ENCODE measurements around the gene CAD. TPM values are rescaled to one million over a fixed set of nuclear protein-coding genes. Genes with fewer than 3 reads are reported as not detected.
A peak's percentile ranks its signal among the peaks of the same experiment; 100 is the strongest.

The CAD gene
- total RNA-seq, 2 experiments from 2014 or later = 125 to 127 TPM

- no peak for ATAC-seq
- ChIA-PET CTCF (interaction anchor here (0.8 to 7.0 kb wide), 10 partner anchors 8 to 54 kb away, joined by 3 to 122 read pairs (median 4); partner anchors contain the start of gene TRIM54), POLR2A (interaction anchor here (0.6 to 2.4 kb wide), 11 partner anchors 14 to 120 kb away, joined by 3 to 18 read pairs (median 4); partner anchors contain the start of genes MPV17 and TRIM54)
- intact Hi-C loops (cut with micrococcal nuclease) = loop anchor here (2.0 kb wide), 1 partner anchor 31 kb away; no protein-coding TSS in a partner anchor
- no peaks in the 10 kb centered on the region for H3K9me3 Mint-ChIP-seq
- H3K27ac Mint-ChIP-seq = no peak overlapping the region
- no peak overlapping the region for H3K4me3 Mint-ChIP-seq
- no peaks in the 10 kb centered on the region for H3K36me3 Mint-ChIP-seq (ENCODE audit: low read depth)
- H3K4me1 Mint-ChIP-seq (ENCODE audit: low read depth) = no peaks in the 10 kb centered on the region
- no peak for TF ChIP-seq CTCF (IDR thresholded peaks at IDR 0.05)
- peaks cover 2% of the 10 kb centered on the region for H3K27me3 Mint-ChIP-seq
- DNase-seq = no peak
Measured at GRCh38 chr2:27249159-27249890, 32.2 kb downstream of the CAD start.

- ChIA-PET CTCF (interaction anchor here (0.7 to 7.0 kb wide), 17 partner anchors 8 to 53 kb away, joined by 3 to 122 read pairs (median 4); partner anchors contain the start of gene TRIM54), POLR2A (interaction anchor here (0.6 to 2.4 kb wide), 7 partner anchors 9 to 119 kb away, joined by 3 to 18 read pairs (median 3); no protein-coding TSS in a partner anchor)
- peaks cover 9% of the 10 kb centered on the region for H3K27me3 Mint-ChIP-seq
- H3K4me1 Mint-ChIP-seq (ENCODE audit: low read depth) = no peaks in the 10 kb centered on the region
- H3K4me3 Mint-ChIP-seq = no peak overlapping the region
- no peak overlapping the region for H3K27ac Mint-ChIP-seq
- peak; percentile 91 for TF ChIP-seq CTCF (IDR thresholded peaks at IDR 0.05)
- no peaks in the 10 kb centered on the region for H3K36me3 Mint-ChIP-seq (ENCODE audit: low read depth)
- DNase-seq (peak; percentile 77), ATAC-seq (peak; percentile 94)
- intact Hi-C loops (cut with micrococcal nuclease) = loop anchor here (2.0 kb wide), 1 partner anchor 31 kb away; no protein-coding TSS in a partner anchor
- H3K9me3 Mint-ChIP-seq = no peaks in the 10 kb centered on the region
Measured at GRCh38 chr2:27249891-27250651, 32.9 kb downstream of the CAD start.

- H3K9me3 Mint-ChIP-seq = no peaks in the 10 kb centered on the region
- H3K27ac Mint-ChIP-seq = no peak overlapping the region
- CTCF ChIA-PET = interaction anchor here (0.7 to 7.0 kb wide), 12 partner anchors 9 to 79 kb away, joined by 3 to 122 read pairs (median 3); partner anchors contain the start of gene TRIM54
Measured at GRCh38 chr2:27250652-27251379, 33.6 kb downstream of the CAD start.

DNA sequence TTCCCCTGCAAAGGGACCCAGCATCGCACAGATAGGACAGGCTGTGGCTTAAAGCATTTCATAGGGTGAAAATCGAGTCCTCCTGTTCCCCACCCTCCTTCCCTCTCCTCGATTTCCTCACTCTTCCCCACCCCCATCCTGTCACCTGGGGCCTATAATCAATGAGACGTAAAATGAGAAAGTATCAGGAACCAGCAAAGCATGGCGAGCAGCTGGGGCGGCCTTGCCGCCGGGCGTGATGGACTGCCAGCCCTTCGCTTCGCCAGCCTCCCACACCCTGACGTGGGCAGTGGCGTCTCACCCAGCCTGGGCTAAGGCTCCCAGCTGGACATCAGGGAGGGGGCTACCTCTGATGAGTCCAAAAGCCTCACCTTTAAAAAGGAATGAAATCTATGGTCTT lies 34.6 kb downstream of the CAD start:
- Mint-ChIP-seq H3K27ac (no peak overlapping the region), H3K4me3 (no peak overlapping the region), H3K4me1 (ENCODE audit: low read depth) (no peaks in the 10 kb centered on the region), H3K9me3 (no peaks in the 10 kb centered on the region), H3K27me3 (peaks cover 15% of the 10 kb centered on the region), H3K36me3 (ENCODE audit: low read depth) (no peaks in the 10 kb centered on the region)
- intact Hi-C loops (cut with micrococcal nuclease) = no loop called here
- no peak for TF ChIP-seq CTCF (IDR thresholded peaks at IDR 0.05)
- ATAC-seq (no peak), DNase-seq (no peak)
- ChIA-PET POLR2A (interaction anchor here (0.9 to 1.1 kb wide), 2 partner anchors 8 to 14 kb away, joined by 3 to 7 read pairs; no protein-coding TSS in a partner anchor), CTCF (interaction anchor here (0.7 to 7.0 kb wide), 7 partner anchors 12 to 80 kb away, joined by 3 to 122 read pairs (median 4); partner anchors contain the start of gene TRIM54)

More at GRCh38 chr2:27250652-27251379, 33.6 kb downstream of the CAD start:
- DNase-seq (no peak), ATAC-seq (no peak)
- no peaks in the 10 kb centered on the region for H3K4me1 Mint-ChIP-seq (ENCODE audit: low read depth)
- H3K36me3 Mint-ChIP-seq (ENCODE audit: low read depth) = no peaks in the 10 kb centered on the region
- POLR2A ChIA-PET = interaction anchor here (0.7 to 1.1 kb wide), 4 partner anchors 9 to 41 kb away, joined by 3 to 7 read pairs (median 3); no protein-coding TSS in a partner anchor
- no peak overlapping the region for H3K4me3 Mint-ChIP-seq
- intact Hi-C loops (cut with micrococcal nuclease) = no loop called here
- no peak for TF ChIP-seq CTCF (IDR thresholded peaks at IDR 0.05)
- H3K27me3 Mint-ChIP-seq = peaks cover 13% of the 10 kb centered on the region
